Gastroesophageal sphincter (tissue), 4 donors: ENCODE results near the gene GJA4. TPM values are rescaled to one million over a fixed set of nuclear protein-coding genes. Genes with fewer than 3 reads are reported as not detected.
A peak's percentile ranks its signal among the peaks of the same experiment; 100 is the strongest.

ENCODE experiments used
- ATAC-seq: fragments of 150-250 bp; one replicate; pipeline ENCODE4 v1.9.1; 2016; ENCODE audit warnings: mild to moderate bottlenecking, moderate library complexity
- H3K27ac ChIP-seq, 4 donors: fragments of 200-600 bp; sonication (generic) in 3 of 4; 1 replicate in 3 of 4; 2 replicates in 1 of 4; pipeline ENCODE4 v1.5.1; 2016 to 2019
- H3K27me3 ChIP-seq: fragments of 200-600 bp; sonication (generic); one replicate; pipeline ENCODE4 v1.5.1; 2019
- H3K36me3 ChIP-seq, 2 donors: fragments of 200-600 bp; sonication (generic); one replicate each; pipeline ENCODE4 v1.5.1; 2019; ENCODE audit warnings: control low read depth in 1 of 2
- H3K4me1 ChIP-seq, 3 donors: fragments of 200-600 bp; sonication (generic); 1 replicate in 2 of 3; 2 replicates in 1 of 3; pipeline ENCODE4 v1.5.1; 2016 to 2019; ENCODE audit warnings: control low read depth in 2 of 3
- H3K4me3 ChIP-seq, 2 donors: fragments of 200-600 bp; sonication (generic); one replicate each; pipeline ENCODE4 v1.5.1; 2019; ENCODE audit warnings: mild to moderate bottlenecking in 1 of 2, moderate library complexity in 1 of 2
- H3K9me3 ChIP-seq, 3 donors: fragments of 200-600 bp; sonication (generic); one replicate each; pipeline ENCODE4 v1.5.1; 2017 to 2019; ENCODE audit warnings: control low read depth in 2 of 3
- CTCF ChIP-seq, 4 experiments: fragments of 200-600 bp in 2 of 4; fragments of 450-650 bp in 2 of 4; sonication (generic) in 1 of 4; IDR thresholded peaks; one replicate each; pipeline ENCODE4 v1.5.1; 2017 to 2019; ENCODE audit warnings: antibody characterized with exemption in 4 of 4, mild to moderate bottlenecking in 2 of 4, moderate library complexity in 2 of 4
- EP300 ChIP-seq: sonication (generic); formaldehyde crosslinking; IDR thresholded peaks from one replicate; pipeline ENCODE4 v1.6.1; 2017; ENCODE audit warnings: antibody characterized with exemption, mild to moderate bottlenecking
- POLR2A ChIP-seq, 2 donors: fragments of 450-650 bp; IDR thresholded peaks; one replicate each; pipeline ENCODE4 v1.6.1; 2017; ENCODE audit warnings: antibody characterized with exemption in 2 of 2, mild to moderate bottlenecking in 2 of 2, moderate library complexity in 1 of 2
- POLR2AphosphoS5 ChIP-seq: sonication (generic); formaldehyde crosslinking; IDR thresholded peaks from one replicate; pipeline ENCODE4 v1.6.1; 2017; ENCODE audit warnings: antibody characterized with exemption
- WGBS, 2 donors: methylation state at CpG; one replicate each; pipeline ENCODE4 v1.1.5; 2018; ENCODE audit warnings: low coverage in 1 of 2; 5-methylcytosine and 5-hydroxymethylcytosine counted together
- total RNA-seq, 4 donors: library from RNA; depleted of rRNA; stranded (reverse); fragments of >200 nt; gene quantifications; one replicate each; pipeline ENCODE4 v1.1.0, GENCODE V29; 2016

The GJA4 gene
- total RNA-seq, 4 donors from 2014 or later = 8.6 to 27.0 (median 18.4) TPM

- peak overlapping the region in 1 of 2 donors; percentile 49 for H3K4me3 ChIP-seq
- TF ChIP-seq CTCF (IDR thresholded peaks at IDR 0.05) = no peak
- peak overlapping the region in 1 of 4 donors; percentile 62 for H3K27ac ChIP-seq
- H3K27me3 ChIP-seq = peaks cover 44% of the 10 kb centered on the region
- no CpG with 5 or more reads among the region's 40 CpGs for WGBS, 2 donors
- ATAC-seq = no peak
- H3K9me3 ChIP-seq = peaks cover 0 to 5% (median 0%) of the 10 kb centered on the region in 3 donors
- H3K4me1 ChIP-seq = peaks cover 0 to 13% (median 0%) of the 10 kb centered on the region in 3 donors
- peaks cover 0 to 35% of the 10 kb centered on the region in 2 donors for H3K36me3 ChIP-seq
Measured at GRCh38 chr1:34794001-34794789, 1.4 kb downstream of the GJA4 start.

GRCh38 chr1:34794790-34795180, 2.0 kb downstream of the GJA4 start:
- H3K4me3 ChIP-seq = peak overlapping the region in 1 of 2 donors; percentile 49
- no peak for TF ChIP-seq POLR2AphosphoS5
- TF ChIP-seq EP300 = no peak
- no peak for TF ChIP-seq CTCF (IDR thresholded peaks at IDR 0.05)
- TF ChIP-seq POLR2A (IDR thresholded peaks at IDR 0.05) = no peak
- peaks cover 0 to 13% (median 0%) of the 10 kb centered on the region in 3 donors for H3K4me1 ChIP-seq
- peaks cover 44% of the 10 kb centered on the region for H3K27me3 ChIP-seq
- peaks cover 0 to 5% (median 0%) of the 10 kb centered on the region in 3 donors for H3K9me3 ChIP-seq
- H3K27ac ChIP-seq = peak overlapping the region in 1 of 4 donors; percentile 62
- peaks cover 0 to 35% of the 10 kb centered on the region in 2 donors for H3K36me3 ChIP-seq
- WGBS, 2 donors = no CpG with 5 or more reads among the region's 12 CpGs
- no peak for ATAC-seq

GRCh38 chr1:34795916-34796315, 3.1 kb downstream of the GJA4 start:
- TF ChIP-seq POLR2A (IDR thresholded peaks at IDR 0.05) = no peak
- no peak for TF ChIP-seq EP300
- H3K4me1 ChIP-seq = peaks cover 0 to 13% (median 0%) of the 10 kb centered on the region in 3 donors
- WGBS, 2 donors = 64 to 83% methylated on average over 1 to 5 of the region's 6 CpGs

GRCh38 chr1:34796990-34797389, 4.2 kb downstream of the GJA4 start:
- Histone ChIP-seq H3K27me3 (peaks cover 28% of the 10 kb centered on the region), H3K4me3 (peak overlapping the region in 1 of 2 donors; percentile 49), H3K36me3 (peaks cover 0 to 35% of the 10 kb centered on the region in 2 donors), H3K9me3 (no peaks in the 10 kb centered on the region), H3K27ac (peak overlapping the region in 1 of 4 donors; percentile 26), H3K4me1 (peaks cover 0 to 13% (median 0%) of the 10 kb centered on the region in 3 donors)
- 60 to 71% methylated on average over 4 to 6 of the region's 6 CpGs for WGBS, 2 donors
- no peak for ATAC-seq
- TF ChIP-seq CTCF (IDR thresholded peaks at IDR 0.05) = no peak
- TF ChIP-seq POLR2AphosphoS5 = no peak
- no peak for TF ChIP-seq POLR2A (IDR thresholded peaks at IDR 0.05)
- TF ChIP-seq EP300 = no peak

More at GRCh38 chr1:34795916-34796315, 3.1 kb downstream of the GJA4 start:
- Histone ChIP-seq H3K4me3 (peak overlapping the region in 1 of 2 donors; percentile 49), H3K27me3 (peaks cover 36% of the 10 kb centered on the region), H3K27ac (peak overlapping the region in 1 of 4 donors; percentile 26), H3K36me3 (peaks cover 0 to 35% of the 10 kb centered on the region in 2 donors), H3K9me3 (no peaks in the 10 kb centered on the region)
- no peak for ATAC-seq

GRCh38 chr1:34800214-34800613, 7.4 kb downstream of the GJA4 start:
- TF ChIP-seq CTCF (IDR thresholded peaks at IDR 0.05) = no peak
- TF ChIP-seq POLR2A (IDR thresholded peaks at IDR 0.05) = no peak
- TF ChIP-seq POLR2AphosphoS5 = no peak
- Histone ChIP-seq H3K9me3 (no peaks in the 10 kb centered on the region), H3K4me3 (no peak overlapping the region), H3K27ac (no peak overlapping the region), H3K4me1 (no peaks in the 10 kb centered on the region), H3K36me3 (peaks cover 0 to 25% of the 10 kb centered on the region in 2 donors), H3K27me3 (no peaks in the 10 kb centered on the region)
- 83 to 92% methylated on average over 6 of the region's 6 CpGs for WGBS, 2 donors
- no peak for ATAC-seq
